GM12864 (cell line): ENCODE results near the gene NAT9.

Experiments used
- DNase-seq: peaks from one replicate; pipeline ENCODE4 v3.0.0-alpha.2; 2011; ENCODE audit warnings: low read depth
- H3K4me3 ChIP-seq: 2 replicates; pipeline ENCODE4 v1.5.1; 2011; ENCODE audit warnings: mild to moderate bottlenecking, low read depth, low read length, control low read depth
- TF ChIP-seq, protein P1 (sequence below): IDR thresholded peaks from 2 replicates; pipeline ENCODE4 v1.5.1; 2011; ENCODE audit warnings: low read depth, mild to moderate bottlenecking, moderate library complexity, low read length, control low read depth, inconsistent platforms; ENCODE audit errors: missing control alignments

Gene NAT9

DNA sequence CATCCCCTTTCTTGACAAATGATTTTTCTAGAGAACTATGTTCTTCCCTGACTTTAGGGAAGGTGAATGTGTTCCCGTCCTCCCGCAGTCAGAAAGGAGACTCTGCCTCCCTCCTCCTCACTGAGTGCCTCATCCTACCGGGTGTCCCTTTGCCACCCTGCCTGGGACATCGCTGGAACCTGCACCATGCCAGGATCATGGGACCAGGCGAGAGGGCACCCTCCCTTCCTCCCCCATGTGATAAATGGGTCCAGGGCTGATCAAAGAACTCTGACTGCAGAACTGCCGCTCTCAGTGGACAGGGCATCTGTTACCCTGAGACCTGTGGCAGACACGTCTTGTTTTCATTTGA lies 7.4 kb downstream of the NAT9 start:
- H3K4me3 ChIP-seq = no peak overlapping the region
- no peak for DNase-seq
- TF ChIP-seq, protein P1, sequence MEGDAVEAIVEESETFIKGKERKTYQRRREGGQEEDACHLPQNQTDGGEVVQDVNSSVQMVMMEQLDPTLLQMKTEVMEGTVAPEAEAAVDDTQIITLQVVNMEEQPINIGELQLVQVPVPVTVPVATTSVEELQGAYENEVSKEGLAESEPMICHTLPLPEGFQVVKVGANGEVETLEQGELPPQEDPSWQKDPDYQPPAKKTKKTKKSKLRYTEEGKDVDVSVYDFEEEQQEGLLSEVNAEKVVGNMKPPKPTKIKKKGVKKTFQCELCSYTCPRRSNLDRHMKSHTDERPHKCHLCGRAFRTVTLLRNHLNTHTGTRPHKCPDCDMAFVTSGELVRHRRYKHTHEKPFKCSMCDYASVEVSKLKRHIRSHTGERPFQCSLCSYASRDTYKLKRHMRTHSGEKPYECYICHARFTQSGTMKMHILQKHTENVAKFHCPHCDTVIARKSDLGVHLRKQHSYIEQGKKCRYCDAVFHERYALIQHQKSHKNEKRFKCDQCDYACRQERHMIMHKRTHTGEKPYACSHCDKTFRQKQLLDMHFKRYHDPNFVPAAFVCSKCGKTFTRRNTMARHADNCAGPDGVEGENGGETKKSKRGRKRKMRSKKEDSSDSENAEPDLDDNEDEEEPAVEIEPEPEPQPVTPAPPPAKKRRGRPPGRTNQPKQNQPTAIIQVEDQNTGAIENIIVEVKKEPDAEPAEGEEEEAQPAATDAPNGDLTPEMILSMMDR = no peak

DNA sequence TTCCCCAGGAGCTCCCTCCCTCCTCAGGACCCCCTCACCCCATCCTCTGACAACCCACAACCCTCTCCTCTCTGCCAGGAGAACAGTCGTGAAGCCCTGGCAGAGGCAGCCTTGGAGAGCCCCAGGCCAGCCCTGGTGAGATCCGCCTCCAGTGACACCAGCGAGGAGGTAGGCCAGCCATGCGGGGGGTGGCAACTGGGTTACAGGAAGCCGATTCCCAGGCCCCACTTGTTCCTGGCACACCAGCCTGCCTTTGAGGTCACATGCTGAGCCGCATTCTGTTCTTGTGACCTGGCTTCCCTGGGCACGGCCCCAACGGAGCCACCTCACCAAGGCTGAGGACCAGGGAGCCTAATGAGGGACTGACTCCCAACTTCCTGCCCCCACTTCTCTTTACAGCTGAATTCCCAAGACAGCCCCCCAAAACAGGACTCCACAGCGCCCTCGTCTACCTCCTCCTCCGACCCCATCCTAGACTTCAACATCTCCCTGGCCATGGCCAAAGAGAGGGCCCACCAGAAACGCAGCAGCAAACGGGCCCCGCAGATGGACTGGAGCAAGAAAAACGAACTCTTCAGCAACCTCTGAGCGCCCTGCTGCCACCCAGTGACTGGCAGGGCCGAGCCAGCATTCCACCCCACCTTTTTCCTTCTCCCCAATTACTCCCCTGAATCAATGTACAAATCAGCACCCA lies 7.9 kb downstream of the NAT9 start:
- DNase-seq = no peak
- TF ChIP-seq, protein P1 = no peak
- H3K4me3 ChIP-seq = no peak overlapping the region

DNA sequence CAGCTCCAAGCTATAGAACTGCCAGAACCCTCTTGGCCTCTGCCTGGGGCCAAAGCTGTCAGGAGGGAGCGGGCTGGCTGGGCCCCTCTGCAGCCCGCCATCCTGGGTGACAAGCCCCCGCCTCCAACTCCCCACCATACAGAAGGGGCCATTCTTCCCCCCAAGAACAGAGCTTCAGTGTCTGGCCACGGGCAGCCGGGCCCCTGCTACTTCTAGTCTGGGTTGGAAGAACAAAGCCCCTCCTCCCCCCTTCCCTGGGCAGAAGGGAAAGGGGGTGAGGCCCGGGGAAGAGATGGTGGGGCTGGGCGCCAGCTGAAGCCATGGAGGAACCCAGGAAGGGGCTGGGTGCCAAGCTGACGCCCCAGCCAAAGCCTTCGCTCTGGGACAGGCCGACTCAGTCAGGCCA lies 9.0 kb downstream of the NAT9 start:
- H3K4me3 ChIP-seq = no peak overlapping the region
- DNase-seq = no peak
- TF ChIP-seq, protein P1 = no peak

DNA sequence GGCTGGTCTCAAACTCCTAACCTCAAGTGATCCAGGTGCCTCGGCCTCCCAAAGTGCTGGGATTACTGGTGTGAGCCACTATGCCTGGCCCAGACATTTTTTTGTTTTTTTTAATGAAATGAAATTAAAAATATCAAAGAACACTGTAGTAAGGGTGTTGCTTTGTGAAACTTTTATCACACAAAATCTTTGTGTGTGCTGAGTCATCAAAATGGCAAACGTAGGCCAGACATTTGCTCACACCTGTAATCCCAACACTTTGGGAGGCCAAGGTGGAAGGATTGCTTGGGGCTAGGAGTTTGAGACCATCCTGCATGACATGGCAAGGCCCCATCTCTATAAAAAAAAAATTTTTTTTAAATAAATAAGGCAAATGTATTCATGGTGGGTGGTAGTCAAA lies 9.7 kb downstream of the NAT9 start:
- H3K4me3 ChIP-seq = no peak overlapping the region
- DNase-seq = no peak
- TF ChIP-seq, protein P1 = no peak

DNA sequence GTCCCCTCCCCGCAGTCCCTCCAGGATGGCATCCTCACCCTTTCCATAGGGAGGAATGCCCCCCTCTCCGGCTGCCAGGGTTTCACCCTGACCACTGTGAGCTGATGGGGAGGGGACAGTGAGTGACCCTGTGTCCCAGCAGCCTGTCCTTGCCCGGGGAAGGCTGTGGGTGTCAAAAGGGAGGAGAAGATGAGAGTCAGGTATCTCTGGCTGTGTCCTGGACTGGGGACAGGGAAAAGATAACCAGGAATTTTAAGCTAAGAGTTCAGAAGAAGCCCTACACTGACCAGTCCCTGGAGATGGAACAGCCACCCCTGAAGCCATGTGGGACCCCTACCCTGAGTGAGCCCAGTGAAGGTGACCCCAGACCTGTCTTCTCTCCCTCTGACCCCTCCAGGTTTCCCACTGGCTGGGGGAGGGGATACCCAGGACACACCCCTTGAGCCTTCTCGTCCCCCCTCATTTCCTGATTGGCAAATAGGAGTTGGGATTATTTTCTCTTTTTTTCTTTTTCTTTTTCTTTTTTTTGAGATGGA lies 11.3 kb downstream of the NAT9 start:
- no peak overlapping the region for H3K4me3 ChIP-seq
- TF ChIP-seq, protein P1 = no peak
- DNase-seq = no peak

DNA sequence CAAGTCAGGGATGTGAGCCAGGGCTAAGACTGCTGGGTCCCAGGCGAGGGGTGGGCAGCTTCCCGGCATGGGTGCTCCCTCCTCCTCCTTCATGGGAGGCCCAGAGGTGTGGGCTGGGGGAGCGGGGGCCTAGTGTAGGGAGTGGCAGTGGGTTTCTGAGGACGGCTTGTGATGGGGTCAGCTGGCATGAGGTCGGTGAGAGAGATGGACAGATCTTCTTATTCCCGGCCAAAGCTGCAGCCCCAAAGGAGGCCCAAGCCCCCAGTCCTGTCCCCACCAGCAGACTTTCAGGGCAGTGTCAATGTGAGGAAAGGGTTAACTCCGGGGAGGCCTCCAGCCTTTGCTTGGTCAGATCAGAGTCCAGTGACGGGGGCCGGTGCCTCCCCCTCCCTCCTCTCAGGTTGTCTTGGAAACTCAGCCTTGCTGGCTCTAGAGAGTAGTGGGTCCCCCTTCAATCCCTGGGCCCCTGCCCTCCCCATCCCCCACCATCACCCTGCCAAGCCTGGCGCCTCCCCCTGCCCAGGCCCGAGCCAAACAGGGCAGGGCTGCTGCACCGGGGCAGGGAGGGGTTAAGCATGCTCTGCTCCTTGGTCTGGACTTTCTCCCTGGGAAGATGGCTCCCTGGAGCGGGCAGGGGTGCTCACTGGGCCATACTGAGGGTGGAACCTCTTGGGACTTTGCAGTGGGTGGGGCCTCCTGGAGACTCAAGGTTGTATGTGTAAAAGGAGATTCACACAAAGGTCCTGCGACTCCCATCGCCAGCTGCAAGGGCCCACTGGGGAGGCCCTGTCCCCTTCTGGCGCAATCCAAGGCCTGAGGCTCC lies 12.4 kb downstream of the NAT9 start:
- H3K4me3 ChIP-seq = no peak overlapping the region
- TF ChIP-seq, protein P1 = no peak
- no peak for DNase-seq
